ENCODE results near the gene TBC1D22A. TPM values are rescaled to one million over a fixed set of nuclear protein-coding genes. Genes with fewer than 3 reads are reported as not detected.

The TBC1D22A gene
- total and polyA plus RNA-seq, 2 donors from 2014 or later = 24.6 to 39.4 TPM

GRCh38 chr22:47164514-47165337, 402.3 kb downstream of the TBC1D22A start:
- intact Hi-C loops (cut with DNase I) = no loop called here
- Histone ChIP-seq H3K9ac (ENCODE audit: low read length in 3 of 3) (no peak overlapping the region), H3K27ac (ENCODE audit: low read depth in 2 of 2, low read length in 2 of 2) (peak overlapping the region in 1 of 2 donors; percentile 63), H3K27me3 (ENCODE audit: control insufficient read depth, insufficient read depth, low read length) (no peaks in the 10 kb centered on the region), H3K4me3 (ENCODE audit: low read length in 3 of 3) (no peak overlapping the region), H3K4me1 (ENCODE audit: control insufficient read depth in 2 of 3, insufficient read depth in 2 of 3, low read depth in 1 of 3, low read length in 3 of 3) (no peaks in the 10 kb centered on the region), H3K36me3 (ENCODE audit: control insufficient read depth in 2 of 3, insufficient read depth in 3 of 3, low read length in 3 of 3) (peaks cover 0 to 3% (median 0%) of the 10 kb centered on the region in 3 donors), H3K9me3 (ENCODE audit: control insufficient read depth in 2 of 3, insufficient read depth in 1 of 3, low read length in 3 of 3) (no peaks in the 10 kb centered on the region)
- no peak for FAIRE-seq
- DNase-seq = peak in 2 of 5 donors; percentile 14 to 43
- no peak for TF ChIP-seq CTCF (IDR thresholded peaks at IDR 0.05; ENCODE audit: borderline replicate concordance, extremely low read depth, insufficient read depth)

DNA sequence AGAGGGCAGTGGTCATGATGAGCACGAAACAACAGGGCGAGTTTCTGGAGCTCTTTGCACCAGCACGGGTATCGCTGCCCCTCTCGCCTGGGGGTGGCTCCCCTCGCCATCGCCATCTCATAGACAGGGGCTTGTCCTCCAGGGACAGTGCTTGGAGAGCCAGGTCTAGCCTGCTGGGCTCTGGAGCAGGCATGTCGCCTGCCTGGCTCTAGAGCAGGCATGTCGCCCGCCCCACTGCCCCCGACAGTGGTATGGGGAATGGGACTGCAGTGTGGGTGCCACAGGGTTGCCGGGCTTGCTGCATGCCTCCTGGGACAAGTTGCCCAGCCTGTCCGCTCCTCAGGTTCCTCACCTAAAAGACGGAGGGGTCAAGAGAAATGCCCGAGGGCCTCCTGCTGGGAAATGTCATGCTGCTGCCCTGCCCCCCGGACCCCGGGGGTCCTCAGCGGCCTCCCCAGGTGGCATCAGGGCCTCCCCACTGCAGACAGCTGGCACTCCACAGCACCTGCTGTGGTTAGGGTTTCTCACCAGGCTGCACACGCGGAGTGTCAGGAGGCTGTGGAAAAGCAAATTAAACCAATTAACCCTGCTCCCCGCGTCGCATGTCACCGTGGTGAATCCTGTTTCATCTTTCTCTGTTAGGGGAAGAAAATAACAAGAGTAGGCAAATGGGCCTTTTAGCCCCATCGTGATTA, 403.0 kb downstream of the TBC1D22A start:
- Histone ChIP-seq H3K36me3 (ENCODE audit: control insufficient read depth in 2 of 3, insufficient read depth in 3 of 3, low read length in 3 of 3) (peaks cover 0 to 3% (median 0%) of the 10 kb centered on the region in 3 donors), H3K27me3 (ENCODE audit: control insufficient read depth, insufficient read depth, low read length) (no peaks in the 10 kb centered on the region), H3K4me3 (ENCODE audit: low read length in 3 of 3) (no peak overlapping the region), H3K27ac (ENCODE audit: low read depth in 2 of 2, low read length in 2 of 2) (no peak overlapping the region), H3K9ac (ENCODE audit: low read length in 3 of 3) (no peak overlapping the region), H3K4me1 (ENCODE audit: control insufficient read depth in 2 of 3, insufficient read depth in 2 of 3, low read depth in 1 of 3, low read length in 3 of 3) (no peaks in the 10 kb centered on the region), H3K9me3 (ENCODE audit: control insufficient read depth in 2 of 3, insufficient read depth in 1 of 3, low read length in 3 of 3) (no peaks in the 10 kb centered on the region)
- DNase-seq = peak in 2 of 5 donors; percentile 42 to 45
- no peak for TF ChIP-seq CTCF (IDR thresholded peaks at IDR 0.05; ENCODE audit: borderline replicate concordance, extremely low read depth, insufficient read depth)
- no peak for FAIRE-seq
- intact Hi-C loops (cut with DNase I) = no loop called here

DNA sequence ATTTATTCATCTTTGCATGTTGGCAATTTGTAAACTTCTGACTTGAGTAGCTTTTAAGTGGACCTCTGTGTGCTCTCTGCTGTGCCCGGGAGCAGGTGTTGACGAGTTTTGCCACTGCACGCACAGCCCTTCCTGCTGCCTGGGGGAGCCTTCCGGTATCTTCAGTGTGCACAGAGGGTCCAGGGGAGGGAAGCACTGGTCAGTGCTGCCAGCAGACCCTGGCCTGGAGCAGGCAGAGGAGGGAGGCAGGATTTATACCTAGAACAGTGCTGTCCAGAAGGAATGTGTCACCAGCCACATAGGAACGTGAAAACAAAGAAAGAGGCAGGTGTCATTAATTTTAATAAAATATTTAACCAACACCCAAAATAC, 403.6 kb downstream of the TBC1D22A start:
- H3K9ac ChIP-seq (ENCODE audit: low read length in 3 of 3) = no peak overlapping the region
- H3K4me3 ChIP-seq (ENCODE audit: low read length in 3 of 3) = no peak overlapping the region
- no peak for TF ChIP-seq CTCF (IDR thresholded peaks at IDR 0.05; ENCODE audit: borderline replicate concordance, extremely low read depth, insufficient read depth)
- FAIRE-seq = no peak
- no peaks in the 10 kb centered on the region for H3K9me3 ChIP-seq (ENCODE audit: control insufficient read depth in 2 of 3, insufficient read depth in 1 of 3, low read length in 3 of 3)
- H3K36me3 ChIP-seq (ENCODE audit: control insufficient read depth in 2 of 3, insufficient read depth in 3 of 3, low read length in 3 of 3) = peaks cover 0 to 3% (median 0%) of the 10 kb centered on the region in 3 donors
- DNase-seq = peak in 3 of 5 donors; percentile 25 to 40 (median 31)
- no peaks in the 10 kb centered on the region for H3K27me3 ChIP-seq (ENCODE audit: control insufficient read depth, insufficient read depth, low read length)
- intact Hi-C loops (cut with DNase I) = no loop called here
- no peak overlapping the region for H3K27ac ChIP-seq (ENCODE audit: low read depth in 2 of 2, low read length in 2 of 2)
- H3K4me1 ChIP-seq (ENCODE audit: control insufficient read depth in 2 of 3, insufficient read depth in 2 of 3, low read depth in 1 of 3, low read length in 3 of 3) = no peaks in the 10 kb centered on the region
